Neural crest cell (in vitro differentiated cells): ENCODE measurements around the gene CBLB. TPM values are rescaled to one million over a fixed set of nuclear protein-coding genes. Genes with fewer than 3 reads are reported as not detected.

Experiments
- DNase-seq: peaks from one replicate; pipeline ENCODE4 v3.0.0; 2021; ENCODE audit warnings: low read depth, mixed read lengths, low spot score
- H3K27ac Mint-ChIP-seq: one replicate; pipeline ENCODE4 v1.8.0; 2021; ENCODE audit warnings: mild to moderate bottlenecking, mixed read lengths; ENCODE audit not compliant: unreplicated experiment
- H3K27me3 Mint-ChIP-seq: 2 replicates; pipeline ENCODE4 v1.8.0; 2021; ENCODE audit warnings: low read depth, mild to moderate bottlenecking, mixed read lengths
- H3K36me3 Mint-ChIP-seq: 2 replicates; pipeline ENCODE4 v1.8.0; 2021; ENCODE audit warnings: low read depth, mild to moderate bottlenecking, mixed read lengths
- H3K4me1 Mint-ChIP-seq: 2 replicates; pipeline ENCODE4 v1.8.0; 2021; ENCODE audit warnings: mixed read lengths
- H3K4me3 Mint-ChIP-seq: one replicate; pipeline ENCODE4 v1.8.0; 2021; ENCODE audit warnings: mild to moderate bottlenecking, mixed read lengths
- H3K9me3 Mint-ChIP-seq: 2 replicates; pipeline ENCODE4 v1.8.0; 2021; ENCODE audit warnings: mixed read lengths
- CTCF ChIP-seq: fragments of 200-600 bp; sonication (generic); conservative IDR thresholded peaks from 2 replicates; pipeline ENCODE4 v1.5.0; 2021; ENCODE audit warnings: antibody characterized with exemption, mild to moderate bottlenecking
- total RNA-seq: library from RNA; stranded (reverse); gene quantifications from 2 replicates; pipeline ENCODE4 v1.2.1, GENCODE V29; 2021

The CBLB gene
- total RNA-seq, 1 donor from 2014 or later = 32.3 TPM

- no peaks in the 10 kb centered on the region for H3K36me3 Mint-ChIP-seq
- no peak overlapping the region for H3K27ac Mint-ChIP-seq
- H3K9me3 Mint-ChIP-seq = peaks cover 7% of the 10 kb centered on the region
- H3K4me1 Mint-ChIP-seq = no peaks in the 10 kb centered on the region
- H3K4me3 Mint-ChIP-seq = no peak overlapping the region
- no peak for TF ChIP-seq CTCF
- no peak for DNase-seq
- no peaks in the 10 kb centered on the region for H3K27me3 Mint-ChIP-seq
Observed at GRCh38 chr3:105904251-105904650, 35.4 kb upstream of the CBLB start.

GRCh38 chr3:105899516-105899915, 30.7 kb upstream of the CBLB start:
- H3K27me3 Mint-ChIP-seq = no peaks in the 10 kb centered on the region
- H3K36me3 Mint-ChIP-seq = no peaks in the 10 kb centered on the region
- no peak overlapping the region for H3K4me3 Mint-ChIP-seq
- no peaks in the 10 kb centered on the region for H3K4me1 Mint-ChIP-seq
- DNase-seq = no peak
- no peak overlapping the region for H3K27ac Mint-ChIP-seq
- peaks cover 7% of the 10 kb centered on the region for H3K9me3 Mint-ChIP-seq
- no peak for TF ChIP-seq CTCF

GRCh38 chr3:105891101-105891500, 22.3 kb upstream of the CBLB start:
- H3K36me3 Mint-ChIP-seq = no peaks in the 10 kb centered on the region
- H3K27ac Mint-ChIP-seq = no peak overlapping the region
- TF ChIP-seq CTCF = no peak
- H3K9me3 Mint-ChIP-seq = no peaks in the 10 kb centered on the region
- no peaks in the 10 kb centered on the region for H3K27me3 Mint-ChIP-seq
- DNase-seq = no peak
- no peak overlapping the region for H3K4me3 Mint-ChIP-seq
- no peaks in the 10 kb centered on the region for H3K4me1 Mint-ChIP-seq

GRCh38 chr3:105888621-105889579, 20.1 kb upstream of the CBLB start:
- no peak for TF ChIP-seq CTCF
- Mint-ChIP-seq H3K4me1 (no peaks in the 10 kb centered on the region), H3K36me3 (no peaks in the 10 kb centered on the region), H3K27ac (no peak overlapping the region), H3K9me3 (no peaks in the 10 kb centered on the region), H3K27me3 (no peaks in the 10 kb centered on the region), H3K4me3 (no peak overlapping the region)
- no peak for DNase-seq

- H3K27ac Mint-ChIP-seq = no peak overlapping the region
- no peaks in the 10 kb centered on the region for H3K27me3 Mint-ChIP-seq
- no peak for TF ChIP-seq CTCF
- H3K36me3 Mint-ChIP-seq = no peaks in the 10 kb centered on the region
- no peak for DNase-seq
- no peak overlapping the region for H3K4me3 Mint-ChIP-seq
- H3K9me3 Mint-ChIP-seq = peaks cover 6% of the 10 kb centered on the region
- H3K4me1 Mint-ChIP-seq = no peaks in the 10 kb centered on the region
Observed at GRCh38 chr3:105885256-105885655, 16.4 kb upstream of the CBLB start.
